Vagina (tissue), 2 donors: Measurements from ENCODE around the gene ALX3.

Experiments
- CTCF ChIP-seq, 3 experiments: fragments of 450-650 bp in 2 of 3; fragments of 200-600 bp in 1 of 3; sonication (generic) in 1 of 3; IDR thresholded peaks; one replicate each; pipeline ENCODE4 v1.5.1; 2017 to 2019; ENCODE audit warnings: antibody characterized with exemption in 3 of 3, mild to moderate bottlenecking in 2 of 3, moderate library complexity in 2 of 3
- POLR2A ChIP-seq, 2 donors: fragments of 450-650 bp; IDR thresholded peaks; one replicate each; pipeline ENCODE4 v1.6.1; 2017; ENCODE audit warnings: antibody characterized with exemption in 2 of 2, mild to moderate bottlenecking in 2 of 2, moderate library complexity in 2 of 2
- POLR2AphosphoS5 ChIP-seq, 2 donors: sonication (generic); formaldehyde crosslinking; IDR thresholded peaks; one replicate each; pipeline ENCODE4 v1.9.0; 2017; ENCODE audit warnings: antibody characterized with exemption in 2 of 2, mild to moderate bottlenecking in 2 of 2, low read depth in 1 of 2; ENCODE audit not compliant: insufficient read depth in 1 of 2

GRCh38 chr1:110092991-110093390 lies 22.5 kb upstream of the ALX3 start:
- no peak for TF ChIP-seq CTCF (IDR thresholded peaks at IDR 0.05)
- no peak for TF ChIP-seq POLR2A (IDR thresholded peaks at IDR 0.05)
- no peak for TF ChIP-seq POLR2AphosphoS5 (IDR thresholded peaks at IDR 0.05; ENCODE audit: insufficient read depth in 1 of 2, low read depth in 1 of 2)
